AG04450 (cell line): ENCODE results near the gene SYNGAP1. TPM values are rescaled to one million over a fixed set of nuclear protein-coding genes. Genes with fewer than 3 reads are reported as not detected.

Source experiments
- CTCF ChIA-PET: fragments of 300-600, 350-600 bp; formaldehyde crosslinking; extraction: SDS; loops from one replicate; lab custom pipeline; 2022; ENCODE audit warnings: antibody characterized with exemption, inconsistent platforms; lab: Charles Lee
- POLR2A ChIA-PET: fragments of 350-600 bp; formaldehyde crosslinking; extraction: SDS; loops from one replicate; lab custom pipeline; 2021; ENCODE audit warnings: antibody characterized with exemption, inconsistent platforms; lab: Yijun Ruan, JAX
- DNase-seq: peaks from one replicate; pipeline ENCODE4 v3.0.0-alpha.2; 2011; ENCODE audit warnings: low read depth, low spot score
- H3K27ac ChIP-seq: one replicate; pipeline ENCODE4 v1.5.1; 2012; ENCODE audit warnings: low read depth, low read length, control low read depth
- H3K27me3 ChIP-seq: one replicate; pipeline ENCODE4 v1.6.0; 2012; ENCODE audit warnings: low read length; ENCODE audit not compliant: control insufficient read depth, insufficient read depth
- H3K4me3 ChIP-seq: 2 replicates; pipeline ENCODE4 v1.5.1; 2011; ENCODE audit warnings: mild to moderate bottlenecking, low read depth, low read length, control low read depth
- H3K9me3 ChIP-seq: 2 replicates; pipeline ENCODE4 v1.5.1; 2012; ENCODE audit warnings: low read length; ENCODE audit not compliant: control insufficient read depth, insufficient read depth
- polyA plus RNA-seq: library from polyadenylated mRNA; depleted of rRNA; stranded (reverse); fragments of >200 nt; gene quantifications from 2 replicates; pipeline ENCODE4 v1.2.3, GENCODE V29; 2011
- TF ChIP-seq, protein P1 (sequence below): IDR thresholded peaks from 2 replicates; pipeline ENCODE4 v1.5.1; 2011; ENCODE audit warnings: low read depth, low read length, control low read depth, inconsistent platforms

Gene SYNGAP1
- polyA plus RNA-seq, 1 experiment, result 5.3 TPM

DNA sequence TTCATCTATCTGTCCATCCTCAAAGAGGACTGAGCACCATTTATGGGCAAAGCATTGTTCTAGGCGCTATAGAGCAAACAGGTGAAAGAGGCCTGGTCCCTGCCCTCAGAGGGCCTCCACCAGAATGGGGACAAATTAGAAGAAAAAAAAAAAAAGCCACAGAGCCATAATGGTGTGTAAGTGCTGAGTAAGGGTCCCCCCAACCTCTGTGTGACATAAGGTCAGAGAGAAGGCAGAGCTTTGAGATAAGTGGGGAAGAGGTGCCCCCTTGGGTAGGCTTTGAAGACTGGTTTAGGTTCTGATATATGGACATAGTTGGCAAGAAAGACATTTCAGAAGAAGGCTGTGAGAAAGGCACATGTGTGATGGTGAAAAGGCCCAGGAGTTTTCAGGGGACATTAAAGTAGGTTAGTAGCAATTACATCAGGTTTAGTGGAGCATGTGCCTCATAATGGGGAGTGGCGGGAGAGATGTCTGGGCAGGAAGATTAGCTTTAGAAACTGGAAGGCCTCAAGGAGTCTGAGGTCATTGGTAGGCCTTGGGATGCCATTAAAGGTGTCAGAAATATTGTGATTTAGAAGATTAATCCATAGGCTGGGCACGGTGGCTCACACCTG, 19.2 kb downstream of the SYNGAP1 start:
- TF ChIP-seq, protein P1, sequence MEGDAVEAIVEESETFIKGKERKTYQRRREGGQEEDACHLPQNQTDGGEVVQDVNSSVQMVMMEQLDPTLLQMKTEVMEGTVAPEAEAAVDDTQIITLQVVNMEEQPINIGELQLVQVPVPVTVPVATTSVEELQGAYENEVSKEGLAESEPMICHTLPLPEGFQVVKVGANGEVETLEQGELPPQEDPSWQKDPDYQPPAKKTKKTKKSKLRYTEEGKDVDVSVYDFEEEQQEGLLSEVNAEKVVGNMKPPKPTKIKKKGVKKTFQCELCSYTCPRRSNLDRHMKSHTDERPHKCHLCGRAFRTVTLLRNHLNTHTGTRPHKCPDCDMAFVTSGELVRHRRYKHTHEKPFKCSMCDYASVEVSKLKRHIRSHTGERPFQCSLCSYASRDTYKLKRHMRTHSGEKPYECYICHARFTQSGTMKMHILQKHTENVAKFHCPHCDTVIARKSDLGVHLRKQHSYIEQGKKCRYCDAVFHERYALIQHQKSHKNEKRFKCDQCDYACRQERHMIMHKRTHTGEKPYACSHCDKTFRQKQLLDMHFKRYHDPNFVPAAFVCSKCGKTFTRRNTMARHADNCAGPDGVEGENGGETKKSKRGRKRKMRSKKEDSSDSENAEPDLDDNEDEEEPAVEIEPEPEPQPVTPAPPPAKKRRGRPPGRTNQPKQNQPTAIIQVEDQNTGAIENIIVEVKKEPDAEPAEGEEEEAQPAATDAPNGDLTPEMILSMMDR, result no peak
- POLR2A ChIA-PET, result no interaction called here
- CTCF ChIA-PET, result no interaction called here
- Histone ChIP-seq H3K27ac (no peak overlapping the region), H3K4me3 (no peak overlapping the region), H3K27me3 (no peaks in the 10 kb centered on the region), H3K9me3 (no peaks in the 10 kb centered on the region)
- no peak for DNase-seq

DNA sequence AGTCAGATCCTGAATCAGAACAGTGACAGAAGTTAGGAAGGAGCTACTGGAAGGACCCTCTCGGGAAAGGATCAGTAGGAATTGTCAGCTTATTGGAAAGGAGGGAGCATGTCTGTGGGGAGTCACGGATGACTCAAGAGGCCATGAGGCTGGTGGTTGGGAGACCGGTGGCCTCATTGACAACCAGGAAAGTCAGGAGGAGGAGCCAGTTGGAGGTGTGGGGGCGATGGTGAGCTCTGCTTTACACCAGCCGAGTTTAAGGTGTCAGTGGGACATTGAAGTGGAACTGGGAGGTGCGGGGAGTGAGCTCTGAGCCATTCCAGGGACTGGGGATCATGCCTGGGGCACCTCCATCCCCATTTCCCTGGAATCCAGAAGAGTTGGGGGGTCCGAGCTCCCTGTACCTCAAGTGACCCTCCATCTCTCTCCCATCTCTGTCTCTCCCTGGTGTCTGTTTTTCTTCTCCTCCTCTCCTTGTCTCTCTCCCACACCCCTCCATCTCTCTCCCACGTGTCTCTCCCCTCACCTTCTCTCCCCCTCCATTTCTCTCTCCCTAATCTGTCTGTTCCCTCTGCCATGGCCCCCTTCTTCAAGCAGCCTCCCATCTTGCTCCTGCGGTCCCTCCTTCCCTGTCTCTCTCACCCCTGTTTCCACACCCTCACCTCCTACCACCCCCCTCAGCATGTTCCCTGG, 20.2 kb downstream of the SYNGAP1 start:
- no peaks in the 10 kb centered on the region for H3K27me3 ChIP-seq
- ChIA-PET CTCF (no interaction called here), POLR2A (interaction anchor here (0.8 to 2.0 kb wide), 2 partner anchors 9 to 14 kb away, joined by 3 to 6 read pairs; partner anchors contain the start of gene ZBTB9)
- H3K4me3 ChIP-seq, result no peak overlapping the region
- TF ChIP-seq, protein P1, result no peak
- no peak for DNase-seq
- no peaks in the 10 kb centered on the region for H3K9me3 ChIP-seq
- H3K27ac ChIP-seq, result no peak overlapping the region

DNA sequence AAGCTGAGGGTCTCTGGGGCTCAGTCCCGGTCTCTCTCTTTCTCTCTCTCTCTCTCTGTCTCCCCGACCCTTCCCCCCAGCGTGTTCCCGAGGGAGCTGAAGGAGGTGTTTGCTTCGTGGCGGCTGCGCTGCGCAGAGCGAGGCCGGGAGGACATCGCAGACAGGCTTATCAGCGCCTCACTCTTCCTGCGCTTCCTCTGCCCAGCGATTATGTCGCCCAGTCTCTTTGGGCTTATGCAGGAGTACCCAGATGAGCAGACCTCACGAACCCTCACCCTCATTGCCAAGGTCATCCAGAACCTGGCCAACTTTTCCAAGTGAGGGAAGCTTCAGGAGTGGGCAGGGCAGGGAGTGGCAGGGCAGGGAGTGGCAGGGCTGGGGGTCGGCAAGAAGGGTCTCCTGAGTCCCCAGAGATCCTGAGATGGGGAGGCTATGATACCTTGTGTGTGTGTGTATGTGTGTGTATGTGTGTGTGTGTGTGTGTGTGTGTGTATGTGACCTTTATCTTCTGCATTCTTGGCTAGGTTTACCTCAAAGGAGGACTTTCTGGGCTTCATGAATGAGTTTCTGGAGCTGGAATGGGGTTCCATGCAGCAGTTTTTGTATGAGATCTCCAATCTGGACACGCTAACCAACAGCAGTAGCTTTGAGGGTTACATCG, 20.9 kb downstream of the SYNGAP1 start:
- no peak for DNase-seq
- ChIA-PET POLR2A (interaction anchor here (2.0 kb wide), 1 partner anchor 13 kb away, joined by 6 read pairs; the partner anchor contains the start of gene ZBTB9), CTCF (no interaction called here)
- no peak overlapping the region for H3K27ac ChIP-seq
- no peaks in the 10 kb centered on the region for H3K27me3 ChIP-seq
- TF ChIP-seq, protein P1, result no peak
- no peak overlapping the region for H3K4me3 ChIP-seq
- no peaks in the 10 kb centered on the region for H3K9me3 ChIP-seq

DNA sequence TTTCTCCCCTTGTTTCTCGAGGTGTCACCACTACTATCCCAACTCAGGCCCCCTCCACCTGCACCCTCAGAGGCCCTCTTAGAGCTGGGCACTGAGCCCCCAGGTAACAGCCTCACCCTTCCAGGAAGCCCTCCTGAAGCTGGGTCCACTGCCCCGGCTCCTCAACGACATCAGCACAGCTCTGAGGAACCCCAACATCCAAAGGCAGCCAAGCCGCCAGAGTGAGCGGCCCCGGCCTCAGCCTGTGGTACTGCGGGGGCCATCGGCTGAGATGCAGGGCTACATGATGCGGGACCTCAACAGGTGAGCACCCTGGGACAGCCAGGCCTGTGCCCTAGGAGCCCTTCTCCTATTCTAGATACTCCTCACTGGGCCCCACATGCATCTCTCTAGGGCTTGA, 21.6 kb downstream of the SYNGAP1 start:
- no peak for DNase-seq
- no peak overlapping the region for H3K27ac ChIP-seq
- TF ChIP-seq, protein P1, result no peak
- CTCF ChIA-PET, result no interaction called here
- no peaks in the 10 kb centered on the region for H3K9me3 ChIP-seq
- no peak overlapping the region for H3K4me3 ChIP-seq
- no peaks in the 10 kb centered on the region for H3K27me3 ChIP-seq
- POLR2A ChIA-PET, result interaction anchor here (2.0 kb wide), 1 partner anchor 12 kb away, joined by 6 read pairs; the partner anchor contains the start of gene ZBTB9

DNA sequence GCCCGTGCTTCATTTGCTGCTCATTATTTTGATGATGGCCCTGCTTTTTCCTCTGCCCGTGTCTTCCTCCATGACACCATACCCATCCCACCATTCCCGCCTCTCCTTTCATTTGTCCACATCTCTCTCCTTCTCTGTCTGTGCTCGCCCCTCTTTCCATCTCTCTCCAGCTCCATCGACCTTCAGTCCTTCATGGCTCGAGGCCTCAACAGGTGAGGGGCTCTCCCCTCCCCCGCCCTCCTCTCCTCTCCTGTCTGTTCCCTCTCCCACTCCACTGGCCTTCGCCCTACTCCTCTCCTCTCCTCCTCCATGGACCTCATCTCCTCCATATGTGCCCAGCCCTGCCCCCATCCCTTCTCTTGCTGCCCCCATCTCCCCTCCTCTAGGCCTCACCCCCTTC, 22.4 kb downstream of the SYNGAP1 start:
- no peaks in the 10 kb centered on the region for H3K9me3 ChIP-seq
- TF ChIP-seq, protein P1, result no peak
- CTCF ChIA-PET, result no interaction called here
- H3K27ac ChIP-seq, result no peak overlapping the region
- no peak for DNase-seq
- H3K27me3 ChIP-seq, result no peaks in the 10 kb centered on the region
- no peak overlapping the region for H3K4me3 ChIP-seq
- POLR2A ChIA-PET, result no interaction called here
